CD4-positive, alpha-beta T cell (primary cell): ENCODE measurements around the gene TSSC4. TPM values are rescaled to one million over a fixed set of nuclear protein-coding genes. Genes with fewer than 3 reads are reported as not detected.
A peak's percentile ranks its signal among the peaks of the same experiment; 100 is the strongest.

Experiments
- ATAC-seq: fragments of 200-7000 bp; cut with Tn5 transposase; one replicate; pipeline ENCODE4 v1.10.0; 2022; ENCODE audit warnings: mild to moderate bottlenecking; ENCODE audit not compliant: poor library complexity
- CTCF ChIA-PET: fragments of 350-600 bp; sonication (Branson Sonifier 250); formaldehyde crosslinking; loops from one replicate; lab custom pipeline; 2021; ENCODE audit warnings: antibody characterized with exemption, inconsistent platforms; lab: Charles Lee
- POLR2A ChIA-PET: fragments of 350-600 bp; sonication (Branson Sonifier 250); formaldehyde crosslinking; loops from one replicate; lab custom pipeline; 2021; ENCODE audit warnings: antibody characterized with exemption, inconsistent platforms; lab: Charles Lee
- DNase-seq, 14 experiments: peaks; one replicate each; pipeline ENCODE4 v3.0.0-alpha.2; 2013 to 2020; ENCODE audit warnings: mixed read lengths in 2 of 14
- H3K27ac ChIP-seq, 2 donors: one replicate each; pipeline versions ENCODE4 v1.5.1 to v1.7.0; 2013; ENCODE audit warnings: low read length in 2 of 2, low read depth in 1 of 2, mild to moderate bottlenecking in 1 of 2
- H3K27me3 ChIP-seq, 2 experiments: 1 replicate in 1 of 2; 2 replicates in 1 of 2; pipeline versions ENCODE4 v1.6.1 to v1.7.0; 2013; ENCODE audit warnings: low read length in 2 of 2, control low read depth in 1 of 2, mild to moderate bottlenecking in 1 of 2, moderate library complexity in 1 of 2; ENCODE audit not compliant: insufficient read depth in 2 of 2, control insufficient read depth in 1 of 2
- H3K36me3 ChIP-seq: one replicate; pipeline ENCODE4 v1.6.1; 2013; ENCODE audit warnings: low read length, control low read depth; ENCODE audit not compliant: insufficient read depth
- H3K4me1 ChIP-seq: one replicate; pipeline ENCODE4 v1.6.1; 2013; ENCODE audit warnings: low read length, control low read depth; ENCODE audit not compliant: insufficient read depth
- H3K4me3 ChIP-seq: one replicate; pipeline ENCODE4 v1.5.1; 2013; ENCODE audit warnings: mild to moderate bottlenecking, low read length, moderate library complexity
- H3K9me3 ChIP-seq, 2 experiments: 1 replicate in 1 of 2; 2 replicates in 1 of 2; pipeline versions ENCODE4 v1.6.1 to v1.7.0; 2013; ENCODE audit warnings: low read length in 2 of 2, mild to moderate bottlenecking in 2 of 2, control low read depth in 1 of 2, moderate library complexity in 1 of 2; ENCODE audit not compliant: control insufficient read depth in 1 of 2, insufficient read depth in 1 of 2
- H3K27ac Mint-ChIP-seq: one replicate; pipeline ENCODE4 v1.8.0; 2020; ENCODE audit warnings: mixed read lengths
- H3K27me3 Mint-ChIP-seq: one replicate; pipeline ENCODE4 v1.8.0; 2021; ENCODE audit warnings: mixed read lengths
- H3K36me3 Mint-ChIP-seq: one replicate; pipeline ENCODE4 v1.8.0; 2021; ENCODE audit warnings: low read depth, mixed read lengths
- H3K4me1 Mint-ChIP-seq: one replicate; pipeline ENCODE4 v1.8.0; 2021; ENCODE audit warnings: low read depth, mixed read lengths
- H3K4me3 Mint-ChIP-seq: one replicate; pipeline ENCODE4 v1.8.0; 2020; ENCODE audit warnings: mild to moderate bottlenecking, mixed read lengths
- H3K9me3 Mint-ChIP-seq: one replicate; pipeline ENCODE4 v1.8.0; 2020; ENCODE audit warnings: mixed read lengths
- CTCF ChIP-seq: fragments of 200-600 bp; IDR thresholded peaks from one replicate; pipeline ENCODE4 v1.8.0; 2022; ENCODE audit warnings: antibody characterized with exemption, mild to moderate bottlenecking
- intact Hi-C, 2 experiments: fragments of 100-400 bp; cut with DNase I in 1 of 2; cut with micrococcal nuclease in 1 of 2; formaldehyde crosslinking; loops; one replicate each; pipeline versions ENCODE4 v1.15.1 to v1.9.0; 2023 to 2025; cut with DNase I, micrococcal nuclease
- total RNA-seq, 174 experiments: library from RNA in 2 of 174; stranded (reverse) in 2 of 174; gene quantifications; one replicate each; pipeline ENCODE4 v1.2.3 and lab custom pipeline; 2021 to 2026

TSSC4 gene
- total RNA-seq, 2 experiments from 2014 or later: 47.5 to 50.0 TPM

- Mint-ChIP-seq H3K27ac (no peak overlapping the region), H3K4me3 (no peak overlapping the region), H3K9me3 (no peaks in the 10 kb centered on the region), H3K27me3 (no peaks in the 10 kb centered on the region), H3K4me1 (peaks cover 28% of the 10 kb centered on the region), H3K36me3 (peaks cover 3% of the 10 kb centered on the region)
- ChIA-PET POLR2A (no interaction called here), CTCF (no interaction called here)
- ATAC-seq: no peak
- peak in 1 of 14 experiments; percentile 21 for DNase-seq
- Histone ChIP-seq H3K27me3 (no peaks in the 10 kb centered on the region), H3K4me3 (no peak overlapping the region), H3K4me1 (peaks cover 29% of the 10 kb centered on the region), H3K36me3 (no peaks in the 10 kb centered on the region), H3K9me3 (peaks cover 0 to 5% of the 10 kb centered on the region in 2 experiments), H3K27ac (no peak overlapping the region)
- TF ChIP-seq CTCF: no peak
- intact Hi-C loops: loop anchor here in 1 of 2 experiments (5.0 to 10.0 kb wide), 2 partner anchors 447 to 614 kb away; partner anchors contain the start of genes CARS1 and CDKN1C
Measured at GRCh38 chr11:2440646-2441045, 40.1 kb downstream of the TSSC4 start.

GRCh38 chr11:2441171-2441570 is 40.6 kb downstream of the TSSC4 start:
- intact Hi-C loops: loop anchor here in 1 of 2 experiments (5.0 to 10.0 kb wide), 2 partner anchors 446 to 614 kb away; partner anchors contain the start of genes CARS1 and CDKN1C
- H3K27ac Mint-ChIP-seq: no peak overlapping the region
- peaks cover 33% of the 10 kb centered on the region for H3K4me1 Mint-ChIP-seq
- ATAC-seq (no peak), DNase-seq (no peak)
- no peaks in the 10 kb centered on the region for H3K27me3 Mint-ChIP-seq
- peaks cover 34% of the 10 kb centered on the region for H3K4me1 ChIP-seq
- no peaks in the 10 kb centered on the region for H3K27me3 ChIP-seq
- H3K36me3 Mint-ChIP-seq: peaks cover 3% of the 10 kb centered on the region
- peaks cover 0 to 5% of the 10 kb centered on the region in 2 experiments for H3K9me3 ChIP-seq
- H3K9me3 Mint-ChIP-seq: no peaks in the 10 kb centered on the region
- H3K4me3 ChIP-seq: no peak overlapping the region
- POLR2A ChIA-PET: no interaction called here
- no peak overlapping the region for H3K4me3 Mint-ChIP-seq
- CTCF ChIA-PET: interaction anchor here (1.1 to 1.8 kb wide), 2 partner anchors 92 to 447 kb away, joined by 6 to 9 read pairs; no protein-coding TSS in a partner anchor
- no peaks in the 10 kb centered on the region for H3K36me3 ChIP-seq
- no peak overlapping the region for H3K27ac ChIP-seq
- TF ChIP-seq CTCF: no peak

GRCh38 chr11:2442589-2442988 is 42.0 kb downstream of the TSSC4 start:
- peaks cover 43% of the 10 kb centered on the region for H3K4me1 Mint-ChIP-seq
- peak overlapping the region; percentile 69 for H3K4me3 Mint-ChIP-seq
- H3K36me3 Mint-ChIP-seq: peaks cover 3% of the 10 kb centered on the region
- no peaks in the 10 kb centered on the region for H3K9me3 Mint-ChIP-seq
- CTCF ChIA-PET: interaction anchor here (1.8 kb wide), 1 partner anchor 90 kb away, joined by 9 read pairs; no protein-coding TSS in a partner anchor
- no peak overlapping the region for H3K27ac ChIP-seq
- POLR2A ChIA-PET: interaction anchor here (1.3 to 5.3 kb wide), 2 partner anchors 23 to 65 kb away, joined by 3 to 36 read pairs; no protein-coding TSS in a partner anchor
- peak overlapping the region; percentile 71 for H3K27ac Mint-ChIP-seq
- DNase-seq (peak in 4 of 14 experiments; percentile 21 to 87 (median 80)), ATAC-seq (peak; percentile 56)
- no peak overlapping the region for H3K4me3 ChIP-seq
- H3K4me1 ChIP-seq: peaks cover 48% of the 10 kb centered on the region
- no peak for TF ChIP-seq CTCF
- H3K27me3 Mint-ChIP-seq: no peaks in the 10 kb centered on the region
- H3K27me3 ChIP-seq: no peaks in the 10 kb centered on the region
- intact Hi-C loops: loop anchor here in 1 of 2 experiments (5.0 to 10.0 kb wide), 2 partner anchors 445 to 612 kb away; partner anchors contain the start of genes CARS1 and CDKN1C
- H3K9me3 ChIP-seq: peaks cover 0 to 5% of the 10 kb centered on the region in 2 experiments
- no peaks in the 10 kb centered on the region for H3K36me3 ChIP-seq
